H1 (cell line): ENCODE results near the gene SORBS1. TPM values are rescaled to one million over a fixed set of nuclear protein-coding genes. Genes with fewer than 3 reads are reported as not detected.
A peak's percentile ranks its signal among the peaks of the same experiment; 100 is the strongest.

Experiments
- CTCF ChIA-PET: fragments of 300-600 bp; sonication (Branson Sonifier 250); formaldehyde crosslinking; loops from one replicate; lab custom pipeline; 2021; ENCODE audit not compliant: partially characterized antibody; lab: Charles Lee
- POLR2A ChIA-PET: fragments of 300-600 bp; sonication (Branson Sonifier 250); formaldehyde crosslinking; loops from one replicate; lab custom pipeline; 2021; ENCODE audit warnings: inconsistent platforms; ENCODE audit not compliant: partially characterized antibody; lab: Charles Lee
- DNase-seq, 2 experiments: peaks; one replicate each; pipeline versions ENCODE4 v3.0.0 to v3.0.0-alpha.2; 2010 to 2022; ENCODE audit warnings: low spot score in 2 of 2, low read depth in 1 of 2, mixed read lengths in 1 of 2
- FAIRE-seq: peaks from 2 replicates; lab custom pipeline; 2011; peaks lifted over from hg19 to GRCh38; lab: Jason Lieb, UNC
- H2AFZ ChIP-seq: 2 replicates; pipeline ENCODE4 v1.8.1; 2012; ENCODE audit warnings: low read length, inconsistent platforms
- H2AK5ac ChIP-seq: 2 replicates; pipeline ENCODE4 v1.6.1; 2013; ENCODE audit warnings: low read depth, low read length
- H2BK120ac ChIP-seq: replicated peaks from 2 replicates; pipeline ENCODE3; 2013; ENCODE audit warnings: low read depth, low read length, inconsistent platforms
- H2BK12ac ChIP-seq: 2 replicates; pipeline ENCODE4 v1.6.1; 2013; ENCODE audit warnings: low read depth, low read length
- H2BK15ac ChIP-seq: 2 replicates; pipeline ENCODE4 v1.6.1; 2013; ENCODE audit warnings: low read length
- H2BK20ac ChIP-seq: 2 replicates; pipeline ENCODE4 v1.6.1; 2013; ENCODE audit warnings: low read length
- H2BK5ac ChIP-seq: 2 replicates; pipeline ENCODE4 v1.6.1; 2013; ENCODE audit warnings: low read depth, low read length
- H3K14ac ChIP-seq: 2 replicates; pipeline ENCODE4 v1.6.1; 2013; ENCODE audit warnings: inconsistent platforms; ENCODE audit not compliant: insufficient read length
- H3K18ac ChIP-seq: 2 replicates; pipeline ENCODE4 v1.6.1; 2013; ENCODE audit warnings: low read length; ENCODE audit errors: extremely low read depth
- H3K23ac ChIP-seq: 2 replicates; pipeline ENCODE4 v1.6.1; 2013; ENCODE audit warnings: inconsistent platforms; ENCODE audit not compliant: insufficient read length
- H3K23me2 ChIP-seq: 2 replicates; pipeline ENCODE4 v1.6.1; 2013; ENCODE audit warnings: low read depth, low read length
- H3K27ac ChIP-seq: 2 replicates; pipeline ENCODE4 v1.6.1; 2011; ENCODE audit warnings: low read depth, low read length, inconsistent platforms
- H3K27me3 ChIP-seq, 4 experiments: replicated peaks in 1 of 4; 1 replicate in 1 of 4; 2 replicates in 3 of 4; pipeline versions ENCODE4 v1.6.1 to v1.8.1; 2011 to 2013; ENCODE audit warnings: low read length in 3 of 4, mild to moderate bottlenecking in 3 of 4, inconsistent platforms in 2 of 4, mixed read lengths in 2 of 4, moderate library complexity in 1 of 4; ENCODE audit not compliant: control insufficient read depth in 3 of 4, insufficient read depth in 3 of 4; ENCODE audit errors: extremely low read depth in 1 of 4
- H3K36me3 ChIP-seq, 4 experiments: 2 replicates each; pipeline versions ENCODE4 v1.6.1 to v1.8.1; 2011 to 2013; ENCODE audit warnings: mild to moderate bottlenecking in 4 of 4, low read length in 3 of 4, moderate library complexity in 2 of 4, control low read depth in 1 of 4, inconsistent platforms in 1 of 4; ENCODE audit not compliant: insufficient read depth in 4 of 4, control insufficient read depth in 2 of 4
- H3K4ac ChIP-seq: replicated peaks from 2 replicates; pipeline ENCODE3; 2013; ENCODE audit warnings: low read length, low read depth, mixed read lengths, inconsistent platforms; ENCODE audit not compliant: insufficient read length
- H3K4me1 ChIP-seq, 4 experiments: replicated peaks in 1 of 4; 1 replicate in 1 of 4; 2 replicates in 3 of 4; pipeline versions ENCODE4 v1.6.1 to v1.8.1; 2011 to 2013; ENCODE audit warnings: low read length in 3 of 4, inconsistent platforms in 2 of 4, mixed read lengths in 1 of 4; ENCODE audit not compliant: insufficient read depth in 4 of 4, control insufficient read depth in 3 of 4
- H3K4me2 ChIP-seq, 2 experiments: 2 replicates each; pipeline versions ENCODE4 v1.6.1 to v1.8.1; 2011 to 2013; ENCODE audit warnings: low read depth in 2 of 2, low read length in 2 of 2, control low read depth in 1 of 2, inconsistent platforms in 1 of 2, mild to moderate bottlenecking in 1 of 2; ENCODE audit not compliant: insufficient read depth in 1 of 2
- H3K4me3 ChIP-seq, 4 experiments: fragments of 200-600, 300-600 bp in 1 of 4; sonication (generic), shearing (Covaris generic), sonication (Bioruptor Twin) in 1 of 4; 2 replicates each; pipeline versions ENCODE4 v1.5.1 to v1.8.1; 2011 to 2016; ENCODE audit warnings: low read length in 4 of 4, low read depth in 3 of 4, control low read depth in 2 of 4, inconsistent platforms in 2 of 4, mild to moderate bottlenecking in 2 of 4, mixed read lengths in 1 of 4, moderate library complexity in 1 of 4; ENCODE audit not compliant: insufficient read depth in 2 of 4; ENCODE audit errors: extremely low read depth in 1 of 4
- H3K56ac ChIP-seq: replicated peaks from 2 replicates; pipeline ENCODE3; 2013; ENCODE audit warnings: low read depth, mild to moderate bottlenecking, mixed read lengths, low read length, inconsistent platforms; ENCODE audit not compliant: insufficient read length
- H3K79me1 ChIP-seq: 2 replicates; pipeline ENCODE4 v1.6.1; 2013; ENCODE audit warnings: low read depth, low read length, control low read depth
- H3K79me2 ChIP-seq, 2 experiments: 2 replicates each; pipeline versions ENCODE4 v1.6.1 to v1.8.1; 2012 to 2013; ENCODE audit warnings: low read length in 2 of 2, mild to moderate bottlenecking in 2 of 2, inconsistent platforms in 1 of 2; ENCODE audit not compliant: insufficient read depth in 2 of 2, control insufficient read depth in 1 of 2
- H3K9ac ChIP-seq, 4 experiments: replicated peaks in 1 of 4; 1 replicate in 1 of 4; 2 replicates in 3 of 4; pipeline versions ENCODE4 v1.6.1 to v1.8.1; 2011 to 2013; ENCODE audit warnings: low read depth in 3 of 4, low read length in 3 of 4, control low read depth in 2 of 4, mild to moderate bottlenecking in 2 of 4, moderate library complexity in 2 of 4, inconsistent platforms in 1 of 4; ENCODE audit errors: extremely low read depth in 1 of 4
- H3K9me3 ChIP-seq, 2 experiments: 2 replicates each; pipeline versions ENCODE4 v1.6.1 to v1.8.1; 2012 to 2013; ENCODE audit warnings: mild to moderate bottlenecking in 2 of 2, moderate library complexity in 2 of 2, control low read depth in 1 of 2, inconsistent platforms in 1 of 2, low read depth in 1 of 2, low read length in 1 of 2, mixed read lengths in 1 of 2; ENCODE audit not compliant: insufficient read depth in 2 of 2
- H4K20me1 ChIP-seq, 2 experiments: replicated peaks in 1 of 2; 2 replicates each; pipeline versions ENCODE3 to v1.8.1; 2011 to 2013; ENCODE audit warnings: inconsistent platforms in 2 of 2, low read length in 2 of 2, mild to moderate bottlenecking in 1 of 2; ENCODE audit not compliant: insufficient read depth in 2 of 2, control insufficient read depth in 1 of 2
- H4K5ac ChIP-seq: 2 replicates; pipeline ENCODE4 v1.6.1; 2013; ENCODE audit warnings: low read length, low read depth, mixed read lengths, inconsistent platforms; ENCODE audit not compliant: insufficient read length
- H4K8ac ChIP-seq: 2 replicates; pipeline ENCODE4 v1.8.0; 2013; ENCODE audit warnings: mild to moderate bottlenecking, moderate library complexity, low read length, inconsistent platforms; ENCODE audit not compliant: insufficient read depth; ENCODE audit errors: extremely low read depth
- H4K91ac ChIP-seq: replicated peaks from 2 replicates; pipeline ENCODE3; 2013; ENCODE audit warnings: low read length, mixed read lengths, inconsistent platforms; ENCODE audit not compliant: insufficient read length
- ASH2L ChIP-seq: fragments of 200-600, 300-600 bp; sonication (generic); IDR thresholded peaks from one replicate; pipeline ENCODE4 v1.7.1; 2017; ENCODE audit warnings: low read length
- BACH1 ChIP-seq: IDR thresholded peaks from 2 replicates; pipeline ENCODE4 v1.6.1; 2012; ENCODE audit warnings: low read length, improper control_type of control experiment
- BRCA1 ChIP-seq: IDR thresholded peaks from 2 replicates; pipeline ENCODE4 v1.6.1; 2012; ENCODE audit warnings: low read depth, low read length, improper control_type of control experiment
- CEBPB ChIP-seq: IDR thresholded peaks from 2 replicates; pipeline ENCODE4 v1.6.1; 2012; ENCODE audit warnings: low read depth, low read length
- EGR1 ChIP-seq: IDR thresholded peaks from 2 replicates; pipeline ENCODE4 v1.6.1; 2011; ENCODE audit warnings: low read depth, low read length, borderline replicate concordance
- EP300 ChIP-seq, 2 experiments: IDR thresholded peaks; 1 replicate in 1 of 2; 2 replicates in 1 of 2; pipeline ENCODE4 v1.6.1; 2011 to 2012; ENCODE audit warnings: low read depth in 2 of 2, low read length in 2 of 2, mild to moderate bottlenecking in 2 of 2, borderline replicate concordance in 1 of 2, inconsistent platforms in 1 of 2, moderate library complexity in 1 of 2
- GTF2F1 ChIP-seq: IDR thresholded peaks from 2 replicates; pipeline ENCODE4 v1.6.1; 2012; ENCODE audit warnings: low read depth, low read length, improper control_type of control experiment, borderline replicate concordance
- JUND ChIP-seq: IDR thresholded peaks from 2 replicates; pipeline ENCODE4 v1.6.1; 2011; ENCODE audit warnings: mild to moderate bottlenecking, improper control_type of control experiment, low read length
- KDM5A ChIP-seq: fragments of 200-600 bp; IDR thresholded peaks from 2 replicates; pipeline ENCODE4 v1.7.1; 2012; ENCODE audit warnings: mild to moderate bottlenecking, low read length, inconsistent platforms, mixed read lengths
- NRF1 ChIP-seq: IDR thresholded peaks from 2 replicates; pipeline ENCODE4 v1.6.1; 2011; ENCODE audit warnings: mild to moderate bottlenecking, low read depth, low read length, improper control_type of control experiment
- RNF2 ChIP-seq: fragments of 200-900, 300-1000 bp; sonication (generic); IDR thresholded peaks from 2 replicates; pipeline ENCODE4 v1.7.1; 2016; ENCODE audit warnings: borderline replicate concordance, low read depth, mild to moderate bottlenecking, antibody characterized with exemption, low read length; ENCODE audit not compliant: poor library complexity, severe bottlenecking; ENCODE audit errors: missing control alignments
- RXRA ChIP-seq: IDR thresholded peaks from 2 replicates; pipeline ENCODE4 v1.6.1; 2011; ENCODE audit warnings: low read depth, mild to moderate bottlenecking, low read length, moderate library complexity; ENCODE audit not compliant: insufficient read depth
- WGBS, 2 experiments: shearing (Covaris generic) in 1 of 2; methylation state at CpG; one replicate each; pipeline versions ENCODE4 v1.1.6 to v1.1.7; 2013 to 2015; ENCODE audit warnings: low lambda C conversion rate in 2 of 2, mixed read lengths in 2 of 2, inconsistent platforms in 1 of 2, low coverage in 1 of 2, missing lambda C conversion rate in 1 of 2; ENCODE audit not compliant: insufficient replicate concordance in 2 of 2, insufficient coverage in 1 of 2, insufficient read length in 1 of 2; ENCODE audit errors: extremely low coverage in 1 of 2, missing lambda C conversion rate in 1 of 2; 5-methylcytosine and 5-hydroxymethylcytosine counted together
- polyA plus RNA-seq, 7 experiments: library from polyadenylated mRNA; depleted of rRNA in 3 of 7; stranded (reverse) in 5 of 7; unstranded in 2 of 7; fragments of >200 nt in 5 of 7; fragments of 200-250 nt in 2 of 7; gene quantifications; 1 replicate in 5 of 7; 2 replicates in 1 of 7; 4 replicates in 1 of 7; pipeline versions ENCODE4 v1.2.1 to v1.2.3, GENCODE V29; 2011 to 2013; ENCODE audit warnings: missing spikeins in 2 of 7, mixed read lengths in 2 of 7
- total RNA-seq: library from RNA; stranded (reverse); fragmentation: NEBNext Ultra II Directional; extraction: Animal tissue kit (Norgen Biotek cat#: 25700); gene quantifications from 2 replicates; pipeline ENCODE4 v1.2.1, GENCODE V29; 2021

The SORBS1 gene
- total and polyA plus RNA-seq, 2 of the 8 experiments (the other 6 are each of a cell fraction or from before 2014, with no cell fraction given), result 16.0 to 35.0 TPM

GRCh38 chr10:95550073-95550672 is 11.0 kb downstream of the SORBS1 start:
- DNase-seq (no peak), FAIRE-seq (no peak)
- Histone ChIP-seq H3K23ac (no peak overlapping the region), H2BK5ac (peak overlapping the region; percentile 19; the same call in 1 of the 2 replicates), H4K20me1 (no peaks in the 10 kb centered on the region), H3K36me3 (no peaks in the 10 kb centered on the region), H3K56ac (no peak overlapping the region), H2BK120ac (no peak overlapping the region), H2AK5ac (peak overlapping the region; percentile 61; the same call in 1 of the 2 replicates), H2BK20ac (peak overlapping the region; percentile 37; the same call in 1 of the 2 replicates), H3K79me1 (peaks cover 9% of the 10 kb centered on the region; the same call in 1 of the 2 replicates), H3K4me3 (peak overlapping the region in 1 of 4 experiments; percentile 35; a peak in 1 of 8 replicates), H3K23me2 (no peaks in the 10 kb centered on the region), H3K4ac (no peak overlapping the region), H4K91ac (peak overlapping the region; percentile 23), H3K4me2 (peak overlapping the region in 1 of 2 experiments; percentile 45; a peak in 3 of 4 replicates), H3K27ac (no peak overlapping the region), H2BK15ac (peak overlapping the region; percentile 20; the same call in 1 of the 2 replicates), H3K18ac (no peak overlapping the region; the same call in 1 of the 2 replicates), H2AFZ (no peak overlapping the region), H3K9me3 (no peaks in the 10 kb centered on the region), H4K8ac (no peak overlapping the region), H4K5ac (no peak overlapping the region), H3K27me3 (no peaks in the 10 kb centered on the region), H3K4me1 (peaks cover 2 to 30% (median 27%) of the 10 kb centered on the region in 4 experiments), H2BK12ac (peak overlapping the region; percentile 85), H3K14ac (no peak overlapping the region), H3K79me2 (peaks cover 15 to 69% of the 10 kb centered on the region in 2 experiments), H3K9ac (no peak overlapping the region)
- POLR2A ChIA-PET, result interaction anchor here (1.8 kb wide), 1 partner anchor 9 kb away, joined by 6 read pairs; no protein-coding TSS in a partner anchor
- CTCF ChIA-PET, result interaction anchor here (1.1 to 1.3 kb wide), 4 partner anchors 10 to 118 kb away, joined by 3 to 7 read pairs (median 4); no protein-coding TSS in a partner anchor
- 81% methylated on average over 10 of the region's 10 CpGs; no CpG with 5 or more reads in 1 of the 2 experiments for WGBS, 2 experiments
- TF ChIP-seq RXRA (no peak), CEBPB (no peak), BRCA1 (no peak), ASH2L (no peak), EGR1 (no peak), KDM5A (no peak), NRF1 (no peak), JUND (no peak), EP300 (IDR thresholded peaks at IDR 0.05; ENCODE audit: borderline replicate concordance in 1 of 2, low read depth in 2 of 2, low read length in 2 of 2) (no peak), BACH1 (no peak), GTF2F1 (no peak), RNF2 (no peak)
